Astrocyte of the spinal cord (primary cell): ENCODE results near the gene FANCF.
"Not testable (repeated sequence)": the region's sequence is repeated elsewhere in the genome, so short reads cannot be mapped to it uniquely, and the experiment has no call there.

Experiments used
- DNase-seq: peaks from one replicate; pipeline ENCODE4 v3.0.0; 2011; ENCODE audit warnings: low read depth, low spot score
- H3K4me3 ChIP-seq: 2 replicates; pipeline ENCODE4 v1.5.1; 2011; ENCODE audit warnings: low read depth, mild to moderate bottlenecking, low read length, moderate library complexity
- CTCF ChIP-seq: IDR thresholded peaks from 2 replicates; pipeline ENCODE4 v1.5.1; 2012; ENCODE audit warnings: low read depth, mild to moderate bottlenecking, low read length, inconsistent platforms
- in situ Hi-C: cut with HindIII; loops from 2 replicates; pipeline ENCODE4 v1.10.0; 2017; ENCODE audit warnings: low sequenced_read_pairs

Gene FANCF

GRCh38 chr11:22666688-22667439, 41.2 kb upstream of the FANCF start:
- no peak for TF ChIP-seq CTCF
- in situ Hi-C loops: no loop called here
- peak overlapping the region; percentile 38 for H3K4me3 ChIP-seq
- DNase-seq: peak; percentile 27

GRCh38 chr11:22666325-22666687, 40.7 kb upstream of the FANCF start, which contains the start of gene GAS2:
Gene GAS2 (plus strand): TSS chr11:22666611. CDS start chr11:22674870, 8,259 bp downstream.
- in situ Hi-C loops: no loop called here
- no peak for TF ChIP-seq CTCF
- peak within 1 kb of the TSS; percentile 38 for H3K4me3 ChIP-seq
- DNase-seq: no peak

GRCh38 chr11:22659783-22660182, 34.2 kb upstream of the FANCF start:
- TF ChIP-seq CTCF: no peak
- in situ Hi-C loops: no loop called here
- H3K4me3 ChIP-seq: no peak overlapping the region
- DNase-seq: no peak

- TF ChIP-seq CTCF: no peak
- in situ Hi-C loops: no loop called here
- H3K4me3 ChIP-seq: no peak overlapping the region
- DNase-seq: no peak
Observed at GRCh38 chr11:22657101-22657694, 31.6 kb upstream of the FANCF start.

- DNase-seq: no peak
- no peak overlapping the region for H3K4me3 ChIP-seq
- TF ChIP-seq CTCF: no peak
- in situ Hi-C loops: no loop called here
Observed at GRCh38 chr11:22656130-22656529, 30.5 kb upstream of the FANCF start.

- in situ Hi-C loops, DNase-seq, H3K4me3 ChIP-seq: not testable (repeated sequence)
Observed at GRCh38 chr11:22652346-22652745, 26.7 kb upstream of the FANCF start.

- in situ Hi-C loops: no loop called here
- no peak for DNase-seq
- no peak for TF ChIP-seq CTCF
- H3K4me3 ChIP-seq: no peak overlapping the region
Observed at GRCh38 chr11:22641559-22641958, 15.9 kb upstream of the FANCF start.
